Left kidney (tissue), 1 donor: Measurements from ENCODE around the gene DMRT3. TPM values are rescaled to one million over a fixed set of nuclear protein-coding genes. Genes with fewer than 3 reads are reported as not detected.

ENCODE experiments used
- polyA plus RNA-seq: library from polyadenylated mRNA; unstranded; fragments of 120-200 nt; gene quantifications from one replicate; pipeline ENCODE4 v1.2.1, GENCODE V29; 2013; ENCODE audit not compliant: insufficient read length

The DMRT3 gene
- polyA plus RNA-seq, 1 donor = 1.5 TPM

Other genes with a start within 250 kb of the DMRT3 start
- gene DMRT1, start 135.0 kb upstream of the DMRT3 start, polyA plus RNA-seq = not detected
- 2.0 TPM for gene DMRT2, start 73.7 kb downstream of the DMRT3 start, polyA plus RNA-seq